ENCODE measurements around the gene HSDL1.

DNA sequence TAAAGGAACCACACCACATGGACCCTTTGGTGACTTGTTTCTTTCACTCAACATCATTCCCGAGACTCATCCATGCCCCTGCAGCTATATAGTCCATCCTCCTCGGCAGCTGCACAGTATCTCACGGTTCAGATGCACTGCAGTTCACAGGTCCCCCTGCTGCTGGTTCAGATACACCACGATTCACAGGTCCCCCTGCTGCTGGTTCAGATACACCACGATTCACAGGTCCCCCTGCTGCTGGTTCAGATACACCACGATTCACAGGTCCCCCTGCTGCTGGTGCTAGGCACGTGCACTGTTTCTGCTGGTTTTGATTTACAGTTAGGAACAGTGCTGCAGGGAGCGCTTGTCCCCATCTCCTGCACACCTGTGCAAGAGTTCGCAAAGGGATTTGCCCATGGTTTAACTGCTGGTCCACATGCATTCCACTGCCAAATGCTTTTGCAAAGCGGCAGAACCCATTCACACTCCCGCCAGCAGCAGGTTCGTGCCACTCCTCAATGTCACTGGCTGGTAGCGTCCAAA, 3.8 kb downstream of the HSDL1 start:
- TF ChIP-seq, protein P1, sequence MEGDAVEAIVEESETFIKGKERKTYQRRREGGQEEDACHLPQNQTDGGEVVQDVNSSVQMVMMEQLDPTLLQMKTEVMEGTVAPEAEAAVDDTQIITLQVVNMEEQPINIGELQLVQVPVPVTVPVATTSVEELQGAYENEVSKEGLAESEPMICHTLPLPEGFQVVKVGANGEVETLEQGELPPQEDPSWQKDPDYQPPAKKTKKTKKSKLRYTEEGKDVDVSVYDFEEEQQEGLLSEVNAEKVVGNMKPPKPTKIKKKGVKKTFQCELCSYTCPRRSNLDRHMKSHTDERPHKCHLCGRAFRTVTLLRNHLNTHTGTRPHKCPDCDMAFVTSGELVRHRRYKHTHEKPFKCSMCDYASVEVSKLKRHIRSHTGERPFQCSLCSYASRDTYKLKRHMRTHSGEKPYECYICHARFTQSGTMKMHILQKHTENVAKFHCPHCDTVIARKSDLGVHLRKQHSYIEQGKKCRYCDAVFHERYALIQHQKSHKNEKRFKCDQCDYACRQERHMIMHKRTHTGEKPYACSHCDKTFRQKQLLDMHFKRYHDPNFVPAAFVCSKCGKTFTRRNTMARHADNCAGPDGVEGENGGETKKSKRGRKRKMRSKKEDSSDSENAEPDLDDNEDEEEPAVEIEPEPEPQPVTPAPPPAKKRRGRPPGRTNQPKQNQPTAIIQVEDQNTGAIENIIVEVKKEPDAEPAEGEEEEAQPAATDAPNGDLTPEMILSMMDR (IDR thresholded peaks at IDR 0.05) = no peak
- TF ChIP-seq POLR2A (IDR thresholded peaks at IDR 0.05) = no peak

All from tibial nerve (tissue), 3 donors.